GM18508 (cell line): ENCODE results near the gene TENM4.

Source experiments
- ATAC-seq: cut with Tn5 transposase; IDR thresholded peaks from one replicate; pipeline ENCODE4 v1.9.1; 2021; ENCODE audit warnings: moderate number of reproducible peaks; ENCODE audit not compliant: insufficient read depth, unreplicated experiment

Gene TENM4

DNA sequence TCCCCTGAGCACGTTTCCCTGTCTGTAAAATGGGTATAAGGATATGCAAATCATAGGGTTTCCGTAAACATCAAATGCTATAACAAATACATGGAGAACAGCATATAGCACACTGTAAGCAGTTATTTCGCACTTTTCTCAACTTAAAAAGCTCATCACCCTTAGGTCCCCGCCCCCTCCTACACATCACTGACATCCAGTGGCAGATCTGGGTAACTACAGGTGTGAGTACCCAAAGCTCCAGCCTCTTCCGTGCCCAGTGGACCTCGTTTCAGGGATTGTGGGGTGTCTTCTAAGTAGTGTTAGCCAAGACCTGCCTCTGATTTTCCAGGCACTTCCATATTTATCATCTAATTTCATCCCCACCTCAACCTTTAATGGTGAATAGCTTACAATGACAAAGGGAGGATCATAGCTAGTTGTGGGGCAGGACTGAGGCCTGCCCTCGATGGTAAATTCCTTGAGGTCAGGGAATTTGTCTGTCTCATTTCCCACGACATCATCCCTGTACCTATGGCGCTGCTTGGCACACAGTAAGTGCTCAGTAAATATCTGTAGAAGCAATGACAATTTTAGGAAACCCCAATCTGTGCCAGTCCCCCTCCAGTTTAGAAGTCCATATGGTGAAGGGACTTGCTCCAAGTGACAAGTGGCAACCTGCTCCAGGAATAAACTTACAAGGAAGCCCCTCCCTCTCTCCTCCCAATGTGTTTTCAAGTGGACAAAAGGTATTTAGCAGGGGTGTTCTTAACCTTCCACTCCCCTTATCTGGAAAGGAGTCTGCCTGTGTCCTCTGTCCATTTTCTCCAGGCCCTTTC, 340.5 kb downstream of the TENM4 start:
- no peak for ATAC-seq

DNA sequence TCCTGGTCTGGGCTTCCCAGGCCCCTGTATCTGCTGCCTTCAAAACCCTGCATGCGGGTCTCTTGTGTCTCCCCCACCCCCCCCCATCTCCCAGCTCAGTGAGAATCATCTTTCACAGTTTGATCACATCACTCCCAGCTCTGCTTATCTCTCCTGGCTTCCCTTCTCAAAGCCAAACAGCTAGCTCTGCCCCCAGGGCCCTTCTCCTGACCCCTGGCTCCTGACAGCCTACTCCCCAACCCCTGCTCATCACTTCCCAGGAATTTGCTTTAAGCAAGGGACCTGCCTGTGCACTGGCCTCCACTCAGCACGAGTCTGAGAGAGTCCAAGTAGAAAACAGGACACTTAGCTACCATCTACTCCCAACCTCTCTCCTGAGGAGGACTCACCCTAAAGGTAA, 342.7 kb downstream of the TENM4 start:
- ATAC-seq = no peak

DNA sequence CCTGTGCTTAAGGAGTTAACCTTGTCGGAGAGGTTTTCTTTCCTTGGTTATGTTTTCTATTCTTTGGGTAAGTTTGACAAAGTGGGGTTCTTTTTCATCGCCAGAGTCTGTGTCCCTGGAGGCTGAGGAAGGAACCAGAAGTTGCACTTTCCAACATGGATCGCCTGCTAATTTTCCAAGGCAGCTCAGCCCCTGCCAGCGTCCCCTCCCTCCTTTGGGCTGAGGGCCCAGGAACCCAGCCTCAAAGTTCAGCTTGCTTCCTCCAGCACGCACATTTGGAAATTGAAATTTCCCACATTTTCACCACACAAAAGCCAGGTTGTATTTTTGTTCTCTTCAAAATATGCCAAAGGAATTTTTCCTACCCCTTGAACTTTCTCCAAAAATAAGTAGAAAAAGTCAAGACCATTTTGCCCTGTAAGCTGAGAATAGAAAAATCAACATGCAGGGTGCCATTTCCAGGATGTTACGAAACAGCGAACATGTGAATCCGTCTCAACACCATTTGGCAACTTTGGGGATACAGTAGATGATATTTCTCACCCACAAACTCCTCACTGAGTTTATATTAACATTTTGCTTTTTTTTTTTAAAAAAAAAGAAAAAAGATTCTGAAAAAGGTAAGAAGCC, 343.5 kb downstream of the TENM4 start:
- no peak for ATAC-seq

DNA sequence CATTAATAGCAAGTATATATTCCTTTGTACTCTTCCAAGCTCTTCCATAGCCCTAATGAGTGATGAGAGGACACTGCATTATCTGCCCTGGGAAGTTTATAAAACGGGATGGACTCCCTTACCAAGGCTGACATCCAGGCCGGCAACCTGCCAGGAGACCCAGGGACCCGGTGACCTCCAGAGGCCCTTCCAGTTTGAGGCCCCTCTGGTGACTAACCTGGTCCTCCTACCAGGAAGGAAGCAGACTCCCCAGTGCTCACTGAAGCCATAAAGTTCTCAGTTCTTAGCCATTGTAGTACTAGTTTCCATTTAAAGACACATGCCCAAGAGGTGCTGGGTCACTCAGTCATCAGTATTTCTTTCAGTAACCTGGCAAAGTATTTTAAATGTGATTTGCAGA, 345.4 kb downstream of the TENM4 start:
- no peak for ATAC-seq

DNA sequence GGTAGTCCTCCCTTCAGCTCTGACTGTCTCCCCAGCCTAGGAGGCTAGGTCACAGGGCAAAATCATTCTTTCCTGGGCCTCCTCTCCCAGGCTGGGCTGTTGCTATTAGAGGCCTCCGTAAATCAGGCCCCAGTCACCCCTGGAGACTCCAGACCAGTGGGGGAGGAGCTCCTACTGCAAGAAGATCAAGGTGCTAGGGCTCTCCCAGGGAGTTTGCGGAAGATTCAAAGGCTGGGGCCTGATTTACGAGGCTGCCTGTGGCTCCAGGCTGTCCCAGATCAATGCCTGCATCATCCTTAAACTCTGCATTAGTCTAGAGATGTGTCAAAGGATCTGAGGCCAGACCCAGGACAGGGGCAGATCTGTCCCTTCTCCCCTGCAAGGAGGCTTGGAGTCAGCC, 346.2 kb downstream of the TENM4 start:
- ATAC-seq = no peak

DNA sequence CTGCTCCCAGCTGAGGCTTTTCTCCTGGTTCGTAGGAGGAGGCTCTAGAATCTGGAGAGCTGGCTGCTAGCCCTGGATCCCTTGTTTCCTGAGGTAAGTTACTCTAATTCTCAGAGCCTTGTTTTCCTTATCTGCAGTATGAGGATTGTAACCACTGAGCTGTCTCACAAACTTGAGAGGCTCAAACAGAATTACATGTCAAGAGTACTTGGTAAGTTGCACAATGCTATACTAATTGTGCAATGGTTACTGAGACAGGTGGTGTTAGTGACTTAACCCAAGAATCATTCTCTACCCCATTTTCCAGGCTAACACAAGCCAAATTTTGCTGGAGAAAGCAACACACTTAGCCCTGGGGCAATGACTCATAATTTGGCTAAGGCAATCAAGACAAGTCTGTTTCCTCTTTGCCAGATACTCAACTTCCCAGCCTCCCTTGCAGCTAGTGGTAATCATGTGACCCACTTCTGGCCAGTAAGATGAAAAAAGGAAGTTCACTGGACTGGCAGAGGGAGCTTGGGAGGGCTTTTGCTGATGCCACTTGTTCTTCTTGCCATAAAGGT, 348.0 kb downstream of the TENM4 start:
- ATAC-seq = no peak

DNA sequence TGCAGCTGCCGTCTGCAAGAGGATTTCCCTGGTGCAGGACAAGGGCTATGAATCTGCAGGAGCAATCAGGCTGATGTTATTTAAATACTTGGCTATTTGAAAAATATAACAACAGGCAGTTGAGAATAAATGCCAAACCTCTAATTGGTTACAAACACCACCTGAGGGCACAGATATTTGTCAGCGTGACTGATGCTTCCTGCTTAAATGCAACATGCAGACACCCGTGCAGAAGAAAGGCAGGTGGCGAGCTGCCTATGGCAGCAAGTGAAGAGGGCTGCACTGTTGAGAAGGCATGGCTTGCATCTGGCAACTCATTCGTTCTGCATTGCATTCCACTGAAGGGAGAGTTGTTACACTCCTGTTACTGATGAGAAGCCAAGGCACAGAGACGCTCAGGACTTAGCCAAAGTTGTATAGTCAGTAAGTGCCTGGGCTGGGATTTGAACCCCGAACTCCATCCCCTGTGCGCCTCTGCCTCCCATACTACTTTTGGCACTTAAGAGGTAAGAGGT, 350.6 kb downstream of the TENM4 start:
- no peak for ATAC-seq

DNA sequence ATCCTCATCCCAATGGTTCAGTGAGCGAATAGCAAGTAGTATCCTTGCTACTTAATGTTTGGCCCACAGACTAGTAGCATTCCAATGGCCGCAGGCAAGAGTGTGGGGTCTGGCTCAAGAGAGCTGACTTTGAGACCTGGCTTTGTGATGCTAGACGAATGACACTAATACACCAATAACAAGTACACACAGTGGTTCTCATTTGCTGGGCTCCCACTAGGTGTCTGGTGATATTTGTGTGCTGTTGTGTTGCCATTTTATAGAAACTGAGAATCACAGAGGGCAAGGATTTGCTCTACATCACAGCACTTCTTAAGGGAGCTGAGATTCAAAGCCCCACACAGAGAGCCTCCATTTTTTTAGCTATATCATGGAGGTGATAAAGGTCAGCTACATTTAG, 351.2 kb downstream of the TENM4 start:
- no peak for ATAC-seq

DNA sequence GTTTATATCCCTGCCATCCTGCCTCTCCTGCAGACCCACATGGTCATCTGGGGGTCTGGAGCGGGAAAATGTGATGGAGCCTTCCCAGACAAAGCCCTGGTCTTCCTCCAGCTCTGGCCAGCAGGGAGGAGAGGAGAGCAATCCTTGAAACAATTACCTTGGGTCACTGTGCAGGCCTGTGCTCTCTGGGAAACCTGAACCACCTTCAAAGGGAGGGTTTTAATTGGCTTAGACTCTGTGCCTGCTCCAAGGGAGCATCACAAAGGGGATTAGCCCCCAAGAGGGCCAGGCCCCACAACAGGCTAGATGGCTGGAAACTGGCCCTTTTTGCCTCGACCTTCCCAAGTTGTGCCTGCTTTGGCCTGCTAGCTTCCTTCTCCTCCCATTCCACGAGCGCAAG, 351.9 kb downstream of the TENM4 start:
- no peak for ATAC-seq

DNA sequence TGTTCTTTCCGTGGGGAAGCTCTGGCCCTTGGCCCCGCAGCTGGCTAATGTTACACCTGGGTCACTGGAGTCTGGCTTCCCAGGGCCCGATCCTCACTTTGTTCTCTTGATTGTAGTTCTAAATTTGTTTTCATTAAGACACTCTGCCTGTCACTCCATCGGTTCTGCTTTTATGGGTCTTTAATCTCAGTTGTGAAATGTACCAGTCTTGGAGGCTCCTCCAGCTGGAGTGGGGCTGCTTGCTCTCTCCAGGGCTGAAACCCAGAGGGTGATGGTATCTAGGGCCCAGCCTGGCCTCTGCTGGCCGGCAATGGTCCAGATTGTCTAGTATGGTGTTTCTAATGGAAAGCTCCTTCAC, 352.9 kb downstream of the TENM4 start:
- no peak for ATAC-seq

DNA sequence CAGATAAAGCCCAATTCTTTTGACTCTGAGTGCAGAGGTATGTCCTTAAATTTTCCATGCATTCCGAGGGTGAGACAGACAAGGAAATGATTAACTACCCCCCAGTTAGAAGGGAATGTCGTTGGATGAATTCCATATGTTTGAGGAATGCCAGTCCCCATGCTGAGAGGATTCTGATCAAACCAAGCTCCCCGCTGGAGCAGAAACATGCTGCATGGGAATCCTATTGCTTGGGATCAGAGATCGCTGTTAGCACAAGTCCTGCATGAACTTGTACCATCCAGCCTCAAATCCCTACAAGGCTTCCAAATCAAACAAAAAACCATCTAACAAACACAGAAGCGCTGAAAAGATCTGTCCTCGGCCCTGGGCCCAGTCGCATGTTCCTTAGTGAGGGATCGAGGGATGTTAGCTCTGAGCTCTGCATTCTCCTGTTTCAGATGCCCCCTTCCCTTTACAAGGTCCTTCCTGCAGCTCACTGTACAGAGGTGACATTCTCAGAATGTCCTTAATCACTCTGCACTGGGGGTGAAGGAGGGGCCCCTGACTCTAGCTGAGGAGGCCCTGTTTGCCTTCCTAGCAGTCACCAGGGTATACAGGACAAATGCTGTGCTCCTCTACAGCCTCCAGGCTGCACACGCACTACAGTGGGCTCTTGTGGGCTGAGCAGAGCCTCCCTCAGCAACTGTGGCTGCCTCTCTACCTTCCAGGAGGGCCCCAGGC, 353.4 kb downstream of the TENM4 start:
- no peak for ATAC-seq

DNA sequence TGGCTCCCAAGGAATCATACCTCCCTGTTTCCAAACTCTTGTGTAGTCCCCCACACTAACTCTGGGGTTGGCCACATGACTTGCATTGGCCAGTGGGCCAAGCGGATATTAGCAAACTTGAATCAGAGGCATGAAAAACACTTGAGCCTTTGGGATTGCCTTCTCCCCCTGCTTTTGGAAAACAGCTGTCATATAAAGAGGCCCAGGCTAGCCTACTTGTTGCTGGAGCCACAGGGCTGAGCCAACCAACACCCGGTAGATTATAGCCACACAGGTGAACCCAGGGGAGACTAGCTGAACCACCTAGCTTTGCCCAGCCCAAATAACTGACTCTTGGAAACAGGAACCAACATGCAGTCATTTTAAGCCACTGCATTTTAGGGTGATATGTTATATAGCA, 354.8 kb downstream of the TENM4 start:
- no peak for ATAC-seq

DNA sequence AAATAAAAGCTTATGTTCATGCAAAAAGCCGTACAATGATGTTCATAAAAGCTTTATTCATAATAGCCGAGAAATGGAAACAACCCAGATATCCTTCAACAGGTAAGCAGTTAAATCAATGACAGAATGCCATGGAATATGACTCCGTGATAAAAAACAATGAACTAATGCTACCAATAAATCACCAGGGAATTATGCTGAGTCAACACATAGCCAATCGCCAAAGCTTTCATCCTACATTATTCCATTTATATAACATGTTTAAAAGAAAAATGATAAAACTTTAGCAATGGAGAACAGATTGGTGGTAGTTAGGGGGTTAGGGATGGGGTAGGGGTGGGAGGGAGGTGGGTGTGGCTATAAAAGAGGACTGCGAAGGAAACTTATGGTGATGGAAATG, 356.4 kb downstream of the TENM4 start:
- ATAC-seq = no peak

DNA sequence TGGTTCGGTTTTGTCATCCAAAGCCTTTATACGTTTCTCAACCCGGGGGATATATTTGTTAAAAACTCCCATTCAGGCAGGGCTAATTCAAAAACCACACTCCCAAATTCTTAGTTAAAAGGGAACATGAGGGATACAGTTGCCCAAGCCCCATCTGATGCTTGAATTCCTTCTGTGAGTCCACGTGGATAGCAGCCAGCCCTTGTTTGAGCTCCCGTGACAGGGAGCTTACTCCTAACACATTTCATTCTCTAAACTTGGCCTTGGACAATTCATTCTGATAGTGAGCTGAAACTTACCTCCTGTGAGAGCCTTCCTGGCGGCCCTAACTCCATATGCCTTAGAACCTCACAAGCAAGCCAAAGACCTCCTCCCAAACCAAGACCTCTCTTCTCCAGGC, 357.5 kb downstream of the TENM4 start:
- no peak for ATAC-seq

DNA sequence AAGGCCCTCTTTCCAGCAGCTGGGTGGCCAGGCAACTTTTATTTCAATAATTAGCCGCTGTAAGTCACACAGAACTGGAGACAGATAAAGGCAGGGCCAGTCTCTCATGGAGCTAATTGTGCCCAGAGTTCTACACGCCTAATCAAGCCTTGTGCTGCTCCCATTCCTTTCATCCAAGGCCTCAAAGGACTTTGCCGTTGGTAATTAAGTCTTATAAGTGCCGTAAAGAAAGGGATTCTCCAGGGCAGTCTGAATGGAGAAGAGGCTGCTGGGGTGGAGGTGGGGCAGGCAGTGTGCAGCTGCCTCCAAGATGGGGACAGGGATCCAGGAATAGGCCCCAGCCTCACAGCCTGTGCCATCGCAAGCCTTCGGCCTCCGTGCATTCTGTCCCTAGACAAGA, 357.9 kb downstream of the TENM4 start:
- ATAC-seq = no peak

DNA sequence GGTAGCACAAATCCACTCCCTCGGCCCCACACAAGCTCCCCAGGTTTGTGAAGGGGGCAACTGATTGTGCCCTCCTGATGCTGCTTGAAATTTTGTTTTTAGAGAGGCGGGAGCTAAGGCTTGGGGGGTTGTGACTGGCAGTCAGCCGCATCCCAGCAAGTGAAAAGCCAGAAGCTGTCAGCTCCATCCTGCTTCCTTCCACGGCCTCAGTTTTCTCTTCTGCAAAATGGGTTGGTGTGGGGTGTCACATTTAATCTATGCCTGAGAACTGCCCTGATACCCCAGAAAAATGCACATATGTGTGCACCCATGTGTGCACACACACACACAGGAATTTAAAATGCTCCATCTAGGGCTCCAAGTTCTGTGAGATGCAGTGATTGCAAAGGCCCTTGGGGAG, 358.6 kb downstream of the TENM4 start:
- no peak for ATAC-seq

DNA sequence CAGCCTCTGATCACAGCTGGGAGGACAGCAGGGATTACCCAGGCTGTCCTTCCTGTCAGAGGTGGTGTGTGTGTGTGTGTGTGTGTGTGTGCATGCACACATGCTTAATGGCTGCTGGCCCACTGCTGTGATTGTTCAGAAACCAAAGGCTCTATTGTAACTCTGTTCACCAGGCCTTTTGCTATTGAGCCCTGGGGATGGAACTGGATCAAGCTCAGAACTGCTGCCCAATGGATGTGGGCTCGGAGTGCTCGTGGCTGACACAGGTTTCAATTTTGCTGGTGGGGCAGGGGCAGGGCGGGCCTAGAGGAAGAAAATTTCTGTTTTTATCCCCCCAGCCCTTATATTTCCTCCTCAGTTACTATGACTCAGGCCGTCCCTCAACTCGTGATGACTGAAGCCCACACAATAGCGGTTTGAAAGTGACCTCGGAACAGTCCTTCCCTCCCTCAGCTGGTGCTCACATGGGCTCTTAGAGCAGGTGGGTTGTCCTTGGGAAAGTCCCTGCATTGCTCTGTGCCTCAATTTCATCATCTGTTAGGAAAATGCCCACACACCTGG, 359.3 kb downstream of the TENM4 start:
- ATAC-seq = no peak

DNA sequence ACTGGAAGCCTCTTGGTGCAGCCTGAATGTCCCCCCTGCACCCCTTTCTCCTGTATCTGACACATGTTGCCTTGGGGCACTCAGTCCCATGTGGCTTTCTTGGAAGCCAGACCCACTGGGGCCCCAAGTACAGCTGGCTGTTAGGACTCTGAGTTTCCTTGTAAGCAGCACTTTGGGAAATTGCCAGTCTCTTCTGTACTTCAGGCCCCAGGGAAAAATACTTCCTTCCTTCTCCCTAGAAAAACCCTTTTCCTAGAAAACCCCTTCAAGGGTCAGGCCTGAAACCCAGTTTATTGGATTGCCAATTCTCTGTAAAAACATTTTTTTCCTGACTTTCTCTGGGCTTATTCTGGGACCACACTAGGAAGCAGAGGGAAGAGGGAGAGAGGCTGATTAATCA, 360.3 kb downstream of the TENM4 start:
- no peak for ATAC-seq

DNA sequence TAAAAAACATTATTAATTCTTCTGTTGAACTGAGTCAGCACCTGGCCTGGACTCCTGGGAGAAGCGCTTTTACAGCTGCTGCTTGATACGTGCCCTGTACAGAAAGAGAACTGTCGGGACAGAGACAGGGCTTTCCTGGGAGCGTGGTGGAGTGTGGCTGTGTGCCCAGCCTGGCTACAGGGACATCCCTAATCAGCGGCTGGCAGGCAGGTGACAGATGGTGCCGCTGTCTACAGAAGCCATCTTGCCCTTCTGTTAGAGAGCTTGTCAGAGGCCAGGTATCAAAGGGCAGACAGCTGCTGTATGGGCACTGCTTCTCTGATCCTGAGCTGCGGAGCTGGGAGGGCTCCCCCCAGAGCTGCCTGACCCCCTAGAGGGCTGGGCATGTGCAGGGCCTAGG, 361.8 kb downstream of the TENM4 start:
- ATAC-seq = no peak

DNA sequence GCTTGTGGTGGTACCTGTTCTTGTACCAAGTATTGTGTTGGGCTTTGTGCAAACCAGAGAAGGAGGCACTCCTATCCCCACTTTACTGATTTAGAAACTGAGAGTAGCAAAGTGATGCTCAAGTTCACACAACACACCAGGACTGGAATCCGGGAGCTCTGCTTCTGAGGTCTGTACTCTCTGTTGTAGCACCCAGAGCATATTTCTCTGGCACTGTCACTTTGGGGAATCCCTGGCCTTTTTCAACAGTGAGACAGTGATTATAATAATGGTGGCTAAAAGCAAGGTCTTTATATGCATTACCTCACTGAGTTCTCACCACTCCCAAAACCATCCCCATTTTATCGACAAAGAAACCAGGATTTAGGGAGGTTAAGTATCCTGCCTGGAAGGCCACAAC, 362.4 kb downstream of the TENM4 start:
- no peak for ATAC-seq
